ENCODE results near the gene MRPL4.

DNA sequence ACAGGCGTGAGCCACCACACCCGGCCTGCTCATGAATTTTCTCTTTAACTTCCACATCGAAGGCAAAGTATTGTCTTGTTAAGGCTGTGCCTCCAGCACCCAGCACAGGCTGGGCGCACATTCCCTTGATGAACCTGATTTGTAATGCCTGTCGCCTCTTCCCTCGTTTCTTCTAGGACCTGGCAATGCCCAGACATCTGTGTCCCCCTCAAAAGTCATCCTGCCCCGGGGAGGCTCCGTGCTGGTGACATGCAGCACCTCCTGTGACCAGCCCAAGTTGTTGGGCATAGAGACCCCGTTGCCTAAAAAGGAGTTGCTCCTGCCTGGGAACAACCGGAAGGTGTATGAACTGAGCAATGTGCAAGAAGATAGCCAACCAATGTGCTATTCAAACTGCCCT is 22.6 kb downstream of the MRPL4 start:
- TF ChIP-seq POLR2AphosphoS5 (IDR thresholded peaks at IDR 0.05; ENCODE audit: low read depth) (no peak), CTCF (conservative IDR thresholded peaks at IDR 0.05; ENCODE audit: low read depth in 2 of 2) (no peak), NANOG (IDR thresholded peaks at IDR 0.05; ENCODE audit: borderline replicate concordance) (no peak)
- TF ChIP-seq, protein P1, sequence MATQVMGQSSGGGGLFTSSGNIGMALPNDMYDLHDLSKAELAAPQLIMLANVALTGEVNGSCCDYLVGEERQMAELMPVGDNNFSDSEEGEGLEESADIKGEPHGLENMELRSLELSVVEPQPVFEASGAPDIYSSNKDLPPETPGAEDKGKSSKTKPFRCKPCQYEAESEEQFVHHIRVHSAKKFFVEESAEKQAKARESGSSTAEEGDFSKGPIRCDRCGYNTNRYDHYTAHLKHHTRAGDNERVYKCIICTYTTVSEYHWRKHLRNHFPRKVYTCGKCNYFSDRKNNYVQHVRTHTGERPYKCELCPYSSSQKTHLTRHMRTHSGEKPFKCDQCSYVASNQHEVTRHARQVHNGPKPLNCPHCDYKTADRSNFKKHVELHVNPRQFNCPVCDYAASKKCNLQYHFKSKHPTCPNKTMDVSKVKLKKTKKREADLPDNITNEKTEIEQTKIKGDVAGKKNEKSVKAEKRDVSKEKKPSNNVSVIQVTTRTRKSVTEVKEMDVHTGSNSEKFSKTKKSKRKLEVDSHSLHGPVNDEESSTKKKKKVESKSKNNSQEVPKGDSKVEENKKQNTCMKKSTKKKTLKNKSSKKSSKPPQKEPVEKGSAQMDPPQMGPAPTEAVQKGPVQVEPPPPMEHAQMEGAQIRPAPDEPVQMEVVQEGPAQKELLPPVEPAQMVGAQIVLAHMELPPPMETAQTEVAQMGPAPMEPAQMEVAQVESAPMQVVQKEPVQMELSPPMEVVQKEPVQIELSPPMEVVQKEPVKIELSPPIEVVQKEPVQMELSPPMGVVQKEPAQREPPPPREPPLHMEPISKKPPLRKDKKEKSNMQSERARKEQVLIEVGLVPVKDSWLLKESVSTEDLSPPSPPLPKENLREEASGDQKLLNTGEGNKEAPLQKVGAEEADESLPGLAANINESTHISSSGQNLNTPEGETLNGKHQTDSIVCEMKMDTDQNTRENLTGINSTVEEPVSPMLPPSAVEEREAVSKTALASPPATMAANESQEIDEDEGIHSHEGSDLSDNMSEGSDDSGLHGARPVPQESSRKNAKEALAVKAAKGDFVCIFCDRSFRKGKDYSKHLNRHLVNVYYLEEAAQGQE (IDR thresholded peaks at IDR 0.05; ENCODE audit: unreplicated experiment): no peak
